ENCODE measurements around the gene SHB.
"Not testable (repeated sequence)": the region's sequence is repeated elsewhere in the genome, so short reads cannot be mapped to it uniquely, and the experiment has no call there.

Gene SHB

GRCh38 chr9:37902796-37903646, 166.0 kb downstream of the SHB start:
- peak; percentile 49 for DNase-seq (ENCODE audit: low spot score)

GRCh38 chr9:37902131-37902530, 166.9 kb downstream of the SHB start:
- no peak for DNase-seq (ENCODE audit: low spot score)

GRCh38 chr9:37899041-37899440, 170.0 kb downstream of the SHB start:
- peak; percentile 55 for DNase-seq (ENCODE audit: low spot score)

- peak; percentile 30 for DNase-seq (ENCODE audit: low spot score)
These were observed 171.4 kb downstream of the SHB start for GRCh38 chr9:37897665-37898064.

- DNase-seq (ENCODE audit: low spot score), result no peak
These were observed 177.0 kb downstream of the SHB start for GRCh38 chr9:37892063-37892462.

- DNase-seq (ENCODE audit: low spot score), result not testable (repeated sequence)
These were observed 178.0 kb downstream of the SHB start for GRCh38 chr9:37891042-37891441.

GRCh38 chr9:37889536-37889935, 179.5 kb downstream of the SHB start:
- DNase-seq (ENCODE audit: low spot score), result no peak

GRCh38 chr9:37887977-37888583, 180.9 kb downstream of the SHB start:
- not testable (repeated sequence) for DNase-seq (ENCODE audit: low spot score)

- DNase-seq (ENCODE audit: low spot score), result no peak
These were observed 188.0 kb downstream of the SHB start for GRCh38 chr9:37880916-37881479.

GRCh38 chr9:37876376-37876775, 192.7 kb downstream of the SHB start:
- no peak for DNase-seq (ENCODE audit: low spot score)

- no peak for DNase-seq (ENCODE audit: low spot score)
These were observed 195.1 kb downstream of the SHB start for GRCh38 chr9:37873955-37874354.

GRCh38 chr9:37870799-37871176, 198.2 kb downstream of the SHB start:
- no peak for DNase-seq (ENCODE audit: low spot score)

GRCh38 chr9:37870081-37870798, 198.8 kb downstream of the SHB start:
- no peak for DNase-seq (ENCODE audit: low spot score)

All from AG08396 (cell line).